Stimulated activated CD4-positive, alpha-beta T cell treated with anti-CD3 and anti-CD28 coated beads, Interleukin-4, amount 100 ng/mL, for 48 hours (primary cell): ENCODE measurements around the gene NDUFA13.

Experiments used
- DNase-seq, 2 donors: peaks; one replicate each; pipeline ENCODE4 v3.0.0-alpha.2; 2020; ENCODE audit warnings: low read depth in 2 of 2

Gene NDUFA13

DNA sequence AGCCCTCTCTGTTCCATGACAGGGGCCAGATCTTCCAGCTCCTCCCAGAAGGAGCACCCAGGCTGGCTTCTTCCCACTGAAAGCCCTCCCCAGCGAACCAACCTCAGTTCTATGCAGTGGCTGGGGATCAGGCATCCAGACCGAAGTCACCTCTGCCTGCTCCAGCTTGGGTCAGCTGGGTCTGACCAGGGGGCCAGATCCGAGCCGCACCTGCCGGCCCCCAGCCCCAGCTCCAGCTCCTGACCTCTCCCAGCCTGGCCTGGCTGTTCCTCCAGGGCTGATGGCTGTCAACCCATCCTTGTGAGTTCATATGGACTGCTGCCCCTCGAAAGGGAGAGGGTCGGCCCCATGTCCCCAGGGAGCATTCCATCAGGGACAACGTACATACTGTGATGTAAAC is 8.7 kb upstream of the NDUFA13 start:
- DNase-seq: no peak

DNA sequence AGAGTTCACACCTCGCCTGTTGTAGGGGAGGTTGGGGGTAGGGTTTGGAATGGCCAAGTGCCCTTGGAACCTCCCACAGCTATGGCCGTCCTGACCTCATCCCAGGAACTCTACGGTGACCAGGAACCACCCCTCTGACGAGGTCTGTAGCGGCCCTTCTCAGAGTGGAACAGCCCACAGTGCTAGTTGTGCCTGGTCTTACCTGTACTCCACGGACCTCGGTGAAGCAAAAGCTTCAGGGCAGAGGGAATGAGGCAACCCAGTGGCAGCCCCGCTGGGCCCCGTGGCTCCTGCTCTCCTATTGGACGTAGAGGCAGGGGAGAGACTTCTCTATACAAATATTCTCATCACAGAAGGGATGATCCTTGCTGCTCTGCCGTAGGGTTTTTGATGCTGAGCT is 7.8 kb upstream of the NDUFA13 start:
- DNase-seq: no peak

DNA sequence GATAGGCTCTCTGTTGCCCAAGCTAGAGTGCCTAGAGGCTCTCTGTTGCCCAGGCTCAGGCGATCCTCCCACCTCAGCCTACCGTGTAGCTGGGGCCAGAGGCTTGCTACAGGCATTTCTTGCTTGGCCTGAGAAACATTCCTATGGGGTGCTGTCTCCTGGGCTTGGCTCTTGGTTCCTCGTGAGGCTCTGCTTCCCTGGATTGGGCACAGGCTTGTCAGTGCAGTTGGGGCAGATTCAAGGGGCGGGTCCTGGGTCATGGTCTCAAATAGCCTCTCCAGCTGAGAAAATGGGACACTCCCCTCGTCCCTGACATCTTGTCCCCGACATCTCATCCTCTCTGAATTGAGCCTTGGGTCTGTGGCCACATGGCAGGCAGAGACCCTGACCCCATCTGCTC is 5.6 kb upstream of the NDUFA13 start:
- no peak for DNase-seq

DNA sequence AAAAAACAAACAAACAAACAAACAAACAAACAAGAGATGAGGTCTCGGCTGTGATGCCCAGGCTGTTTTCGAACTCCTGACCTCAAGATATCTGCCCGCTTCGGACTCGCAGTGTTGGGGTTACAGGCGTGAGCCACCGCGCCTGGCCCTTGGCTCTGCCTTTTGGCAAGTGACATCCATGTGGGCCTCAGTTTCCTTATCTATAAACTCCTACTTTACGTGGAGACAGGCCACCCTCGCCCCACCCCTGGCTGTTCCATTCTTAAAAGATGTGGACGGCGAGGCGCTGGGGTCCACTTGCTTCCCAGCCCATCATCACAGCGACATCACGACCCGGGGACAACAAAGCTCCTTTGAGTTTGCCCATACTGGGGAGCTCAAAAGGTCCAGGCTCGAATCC is 2.3 kb upstream of the NDUFA13 start:
- no peak for DNase-seq

DNA sequence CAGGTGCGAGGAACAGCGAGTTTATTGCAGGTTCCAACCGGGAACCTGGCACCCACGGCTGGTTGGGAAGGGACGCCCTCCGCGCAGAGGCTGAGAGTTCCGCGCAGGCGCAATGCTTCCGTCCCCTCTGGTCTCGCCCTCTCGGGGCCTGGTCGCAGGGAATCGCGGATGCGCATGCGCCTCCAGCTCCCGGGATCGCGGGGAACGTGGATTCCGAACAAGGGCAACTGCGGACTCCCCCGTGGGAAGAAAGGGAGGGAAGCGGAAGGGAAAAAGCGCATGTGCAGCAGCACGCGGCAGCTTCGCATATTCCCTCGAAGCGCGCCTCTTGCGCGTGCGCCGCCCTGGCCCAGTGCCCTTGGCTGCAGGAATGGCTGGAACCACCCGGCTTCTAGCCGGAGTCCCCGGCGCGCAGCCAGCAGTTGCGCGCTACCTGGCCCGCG is 1.8 kb upstream of the NDUFA13 start:
- DNase-seq: no peak

DNA sequence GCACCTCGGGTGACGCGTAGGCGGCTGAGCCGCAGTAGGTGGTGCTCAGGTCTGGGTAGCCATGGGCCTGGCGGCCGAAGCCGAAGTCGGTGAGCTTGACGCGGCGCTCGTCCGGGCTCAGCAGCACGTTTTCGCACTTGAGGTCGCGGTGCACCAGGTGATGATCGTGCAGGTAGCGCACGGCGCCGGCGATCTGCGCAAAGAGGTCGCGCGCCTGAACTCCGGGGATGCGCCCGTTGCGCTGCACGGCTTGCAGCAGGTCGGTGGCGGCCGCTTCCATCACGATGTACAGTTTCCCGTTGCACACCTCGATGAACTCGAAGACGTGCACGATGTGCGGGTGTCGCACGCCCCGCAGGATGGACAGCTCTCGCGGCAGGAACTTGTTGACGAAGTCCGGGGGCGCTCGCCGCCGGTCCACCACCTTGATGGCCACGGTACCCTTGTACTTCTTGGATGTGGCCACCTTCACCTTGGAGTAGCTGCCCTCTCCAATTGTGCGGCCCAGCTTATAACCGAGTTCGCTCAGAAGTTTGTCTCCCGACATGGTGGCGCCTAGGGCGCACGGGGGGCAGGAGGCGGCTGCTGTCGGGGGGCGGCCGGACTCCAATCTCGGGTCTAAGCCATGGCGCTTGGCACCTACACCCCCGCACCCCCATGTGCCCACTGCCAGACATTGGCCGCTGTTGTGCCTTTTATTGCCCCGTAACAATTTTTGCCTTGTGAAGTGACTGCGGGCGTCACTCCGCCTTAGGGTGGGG is 964 bp upstream of the NDUFA13 start, which contains the start of gene TSSK6:
TSS of gene TSSK6 (minus strand) at position 668 of the 761 bp plus-strand sequence. CDS start at position 547, 121 bp downstream.
- DNase-seq: no peak

DNA sequence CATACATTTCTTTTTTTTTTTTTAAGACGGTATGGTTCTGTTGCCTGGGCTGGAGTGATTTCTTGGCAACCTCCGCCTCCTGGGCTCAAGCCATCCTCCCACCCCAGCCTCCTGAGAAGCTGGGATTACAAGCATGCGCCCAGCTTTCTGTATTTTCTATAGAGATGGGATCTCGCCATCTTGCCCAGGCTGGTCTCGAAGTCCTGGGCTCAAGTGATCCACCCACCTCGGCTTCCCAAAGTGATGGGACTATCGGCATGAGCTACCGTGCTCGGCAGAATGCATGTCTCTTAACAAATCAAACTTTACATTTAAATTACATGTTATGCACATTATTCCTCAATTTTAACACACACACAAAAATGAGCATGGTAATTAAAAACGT is 1.2 kb downstream of the NDUFA13 start:
- no peak for DNase-seq

DNA sequence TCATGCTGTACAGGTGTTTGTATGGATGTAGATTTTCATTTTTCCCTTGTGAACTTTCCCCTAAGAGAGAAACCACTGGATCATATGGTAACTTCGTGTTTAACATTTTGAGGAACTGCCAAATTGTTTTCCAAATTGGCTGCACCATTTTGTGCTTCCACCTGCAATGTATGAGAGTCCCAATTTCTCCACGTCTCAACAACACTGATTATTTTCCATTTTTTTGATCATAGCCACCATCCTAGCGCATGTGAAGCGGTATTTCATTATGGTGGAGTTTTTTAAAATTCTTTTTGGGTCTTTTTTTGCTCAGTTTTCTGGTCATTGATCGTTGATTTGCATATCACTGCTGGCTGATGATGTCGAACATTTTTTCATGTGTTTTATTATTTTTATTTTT is 5.0 kb downstream of the NDUFA13 start:
- no peak for DNase-seq

DNA sequence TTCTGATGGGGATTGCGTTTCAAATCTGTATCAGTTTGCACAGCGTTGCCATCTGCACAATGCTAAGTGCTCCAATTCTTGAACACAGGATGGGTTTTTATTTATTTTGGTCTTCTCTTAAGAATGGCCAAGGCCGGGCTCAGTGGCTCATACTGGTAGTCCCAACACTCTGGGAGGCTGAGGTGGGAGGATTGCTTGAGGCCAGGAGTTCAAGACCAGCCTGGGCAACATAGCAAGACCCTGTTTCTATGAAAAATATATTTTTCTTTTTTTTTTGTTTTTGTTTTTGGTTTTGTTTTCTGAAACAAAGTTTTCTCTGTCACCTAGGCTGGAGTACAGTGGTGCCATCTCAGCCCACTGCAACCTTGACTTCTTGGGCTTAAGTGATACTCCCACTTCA is 7.2 kb downstream of the NDUFA13 start:
- no peak for DNase-seq

DNA sequence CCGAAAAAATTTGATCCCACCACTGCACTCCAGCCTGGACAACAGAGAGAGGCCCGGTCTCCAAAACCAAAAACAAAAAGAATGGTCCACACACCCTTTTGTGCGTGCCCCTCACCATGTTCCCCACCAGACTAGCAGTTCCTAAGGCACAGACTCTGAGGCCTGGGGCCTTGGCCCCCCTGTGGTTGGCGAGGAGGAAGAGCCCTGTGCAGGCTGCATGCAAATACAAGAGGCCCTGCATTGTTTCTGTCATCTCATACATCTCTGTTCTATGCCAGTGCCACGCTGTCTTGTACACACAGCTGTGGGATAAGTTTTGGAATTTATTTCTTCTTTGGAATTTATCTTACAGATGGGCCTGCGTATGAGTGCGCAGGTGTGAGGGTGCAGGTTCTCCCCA is 8.0 kb downstream of the NDUFA13 start:
- DNase-seq: no peak

DNA sequence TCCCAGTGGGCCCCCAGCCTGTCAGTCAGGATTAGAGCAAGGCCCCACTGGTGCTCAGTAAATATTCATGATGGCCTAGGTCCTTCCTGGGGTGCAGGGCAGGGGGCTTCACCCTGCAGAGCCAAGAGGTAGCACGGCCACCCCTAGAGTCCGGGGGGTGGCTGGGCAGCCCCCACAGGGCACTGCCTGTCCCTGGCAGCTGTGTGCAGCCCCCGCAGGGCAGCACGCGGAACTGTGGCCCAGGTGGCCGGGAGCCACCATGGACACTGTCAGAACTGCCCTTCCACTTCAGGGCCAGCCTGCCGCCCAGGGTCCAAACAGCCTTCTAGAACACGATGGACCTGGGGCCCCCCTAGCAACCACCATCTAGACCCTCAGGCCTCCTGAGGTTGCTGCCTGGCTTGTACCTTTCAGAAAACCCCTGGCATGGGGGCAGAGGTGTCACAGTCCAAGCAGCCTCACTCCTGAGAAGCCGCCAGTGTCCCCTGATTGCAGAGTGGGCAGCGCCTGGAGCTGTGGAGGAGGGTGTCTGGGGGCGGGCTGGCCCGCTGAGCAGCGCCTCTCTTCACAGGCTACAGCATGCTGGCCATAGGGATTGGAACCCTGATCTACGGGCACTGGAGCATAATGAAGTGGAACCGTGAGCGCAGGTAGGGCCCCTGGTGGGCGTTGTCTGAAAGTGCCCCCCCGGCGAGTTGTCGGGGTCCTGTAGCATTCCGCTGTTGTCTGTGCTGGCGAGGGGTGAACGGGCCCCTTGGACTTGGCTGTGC is 9.8 kb downstream of the NDUFA13 start:
- DNase-seq: no peak

DNA sequence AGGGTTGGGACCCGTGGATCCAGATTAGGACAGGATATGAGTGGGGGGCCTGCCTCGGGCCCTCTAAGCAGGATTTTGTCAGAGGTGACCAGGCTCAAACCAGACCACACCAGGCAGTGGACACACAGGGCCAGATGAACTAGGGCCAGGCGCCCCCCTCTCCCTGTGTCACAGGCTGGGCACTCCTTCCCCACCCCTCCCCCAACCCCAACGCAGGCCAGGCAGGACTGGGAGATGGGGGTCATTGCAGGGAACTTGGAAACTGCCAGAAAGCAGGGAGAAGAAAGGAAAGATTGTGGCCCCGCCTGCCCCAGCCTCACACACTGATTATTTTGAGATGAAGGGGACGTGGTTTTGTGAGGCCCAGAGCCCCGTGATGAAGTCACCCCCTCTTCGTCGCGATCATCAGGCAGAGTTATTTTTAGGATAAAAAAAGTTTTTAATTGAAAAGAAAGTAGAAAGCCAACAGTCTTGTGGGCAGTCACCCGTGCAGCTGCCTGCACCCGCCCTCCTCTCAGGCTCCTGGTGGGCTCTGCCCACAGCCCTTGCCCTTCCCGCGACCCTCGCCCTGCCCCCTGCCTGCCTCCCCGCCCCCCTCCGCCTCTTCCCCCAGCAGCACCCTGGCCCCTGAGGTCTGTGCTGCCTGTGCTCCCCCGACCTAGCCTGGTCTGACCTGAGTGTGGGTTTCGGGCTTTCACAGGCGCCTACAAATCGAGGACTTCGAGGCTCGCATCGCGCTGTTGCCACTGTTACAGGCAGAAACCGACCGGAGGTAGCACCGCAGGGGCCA is 10.8 kb downstream of the NDUFA13 start:
- no peak for DNase-seq

DNA sequence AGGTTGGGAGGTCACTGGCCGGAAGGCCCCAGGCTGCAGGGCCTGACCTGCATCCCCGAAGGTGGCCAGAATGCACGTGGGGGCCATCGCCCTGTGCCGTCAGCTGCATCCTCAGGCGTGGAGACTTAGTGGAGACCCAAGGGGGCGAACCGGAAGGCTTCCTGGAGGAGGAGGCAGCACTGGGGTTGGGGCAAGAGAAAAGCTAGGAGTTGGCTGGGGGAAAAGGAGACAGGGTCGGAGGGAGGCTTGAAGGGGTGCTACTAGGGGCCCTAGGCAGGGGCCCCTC is 11.3 kb downstream of the NDUFA13 start:
- DNase-seq: no peak

DNA sequence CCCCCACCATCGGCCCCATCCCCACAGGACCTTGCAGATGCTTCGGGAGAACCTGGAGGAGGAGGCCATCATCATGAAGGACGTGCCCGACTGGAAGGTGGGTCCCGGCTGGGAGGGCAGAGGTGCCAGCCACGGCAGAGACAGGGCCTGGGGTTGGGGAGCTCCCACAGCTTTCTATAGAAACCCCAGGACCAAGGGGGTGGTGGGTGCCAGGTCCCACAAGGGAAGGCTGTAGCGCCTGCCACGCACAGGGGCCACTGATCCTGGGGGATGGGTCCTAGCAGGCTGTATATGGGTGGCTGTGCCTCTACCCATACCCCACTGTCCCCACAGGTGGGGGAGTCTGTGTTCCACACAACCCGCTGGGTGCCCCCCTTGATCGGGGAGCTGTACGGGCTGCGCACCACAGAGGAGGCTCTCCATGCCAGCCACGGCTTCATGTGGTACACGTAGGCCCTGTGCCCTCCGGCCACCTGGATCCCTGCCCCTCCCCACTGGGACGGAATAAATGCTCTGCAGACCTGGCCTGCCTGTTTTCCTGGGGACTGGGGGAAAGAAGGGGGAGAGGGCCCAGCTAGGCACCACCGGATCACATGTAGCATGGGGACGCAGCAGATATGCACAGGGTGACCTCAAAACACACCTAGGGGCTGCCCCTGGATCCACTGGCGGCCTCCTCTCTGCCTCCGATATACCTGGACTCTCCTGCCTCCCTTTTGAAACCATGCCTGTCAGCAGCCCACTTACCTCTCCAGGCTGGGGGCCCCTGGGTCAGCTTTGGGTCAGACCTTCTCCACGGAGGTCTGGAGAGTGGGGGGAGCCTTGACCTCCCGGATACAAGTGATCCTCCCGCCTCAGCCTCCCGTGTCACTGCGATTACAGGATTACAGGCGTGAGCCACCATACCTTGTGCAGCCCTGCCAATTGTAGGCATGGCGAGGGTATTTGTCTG is 11.9 kb downstream of the NDUFA13 start:
- DNase-seq: no peak

DNA sequence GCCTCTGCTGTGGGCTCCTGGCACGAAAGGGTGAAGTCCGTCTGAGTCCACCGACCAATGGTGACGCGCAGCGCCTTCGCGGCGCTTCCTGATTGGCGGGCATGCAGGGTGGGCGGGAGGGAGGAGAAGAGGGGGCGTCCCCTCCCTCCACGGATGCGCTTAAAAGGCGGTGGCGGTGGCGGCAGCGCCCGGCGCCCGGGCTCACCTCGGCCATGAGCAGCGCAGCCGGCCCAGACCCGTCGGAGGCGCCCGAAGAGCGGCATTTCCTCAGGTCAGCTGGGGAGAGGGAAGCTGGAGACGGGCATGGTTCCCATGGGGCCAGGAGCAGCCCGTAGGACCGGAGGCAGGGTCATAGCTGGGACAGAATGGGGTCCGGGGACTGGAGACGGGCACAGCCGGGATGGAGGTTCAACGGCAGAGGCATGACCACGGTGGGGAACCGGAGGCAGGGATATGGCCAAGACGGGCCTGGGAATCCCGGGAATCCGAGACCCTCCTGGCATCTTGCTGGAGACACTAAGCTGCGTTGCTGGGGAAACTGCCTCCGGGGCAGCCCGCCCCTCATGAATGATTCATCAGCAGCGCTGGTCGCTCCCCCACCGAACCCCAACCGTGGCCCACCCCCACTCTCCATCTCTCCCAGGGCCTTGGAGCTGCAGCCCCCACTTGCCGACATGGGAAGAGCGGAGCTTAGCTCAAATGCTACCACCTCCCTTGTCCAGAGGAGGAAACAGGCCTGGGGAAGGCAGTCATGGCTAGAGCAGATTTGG is 12.9 kb downstream of the NDUFA13 start, which contains the start of gene YJEFN3:
TSS of gene YJEFN3 (plus strand) at position 191 of the 770 bp plus-strand sequence. CDS start at position 213, 22 bp downstream.
- no peak for DNase-seq

DNA sequence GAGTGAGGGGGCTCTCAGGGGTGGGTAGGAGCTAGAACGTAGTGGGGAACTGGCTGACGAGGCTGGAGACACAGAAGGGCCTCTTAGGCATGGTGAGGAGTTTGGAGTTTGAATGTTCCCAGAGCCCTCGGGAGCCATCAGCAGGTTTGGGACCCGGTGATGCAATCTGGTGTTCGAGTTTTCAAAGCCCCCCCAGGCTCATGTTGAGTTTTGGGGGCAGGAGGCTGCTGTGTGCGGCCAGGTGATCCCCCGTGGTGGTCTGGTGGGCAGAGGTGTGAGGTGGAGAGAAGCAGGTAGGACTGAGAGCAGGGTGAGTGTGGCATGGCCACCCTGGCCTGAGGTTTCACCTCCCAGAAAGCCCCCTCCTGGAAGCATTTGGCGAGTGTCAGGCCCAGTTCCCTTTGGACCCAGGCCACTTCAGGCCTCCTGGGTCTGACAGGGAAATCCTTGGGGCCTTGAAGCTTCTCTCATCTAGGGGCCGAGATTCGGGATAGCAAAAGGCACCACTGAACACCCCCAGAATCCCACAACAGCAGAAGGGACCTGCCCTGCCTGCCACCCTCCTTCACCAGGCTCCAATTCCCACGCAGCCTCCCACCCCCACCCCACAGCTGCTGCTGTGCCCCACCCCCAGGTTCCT is 13.9 kb downstream of the NDUFA13 start:
- no peak for DNase-seq

DNA sequence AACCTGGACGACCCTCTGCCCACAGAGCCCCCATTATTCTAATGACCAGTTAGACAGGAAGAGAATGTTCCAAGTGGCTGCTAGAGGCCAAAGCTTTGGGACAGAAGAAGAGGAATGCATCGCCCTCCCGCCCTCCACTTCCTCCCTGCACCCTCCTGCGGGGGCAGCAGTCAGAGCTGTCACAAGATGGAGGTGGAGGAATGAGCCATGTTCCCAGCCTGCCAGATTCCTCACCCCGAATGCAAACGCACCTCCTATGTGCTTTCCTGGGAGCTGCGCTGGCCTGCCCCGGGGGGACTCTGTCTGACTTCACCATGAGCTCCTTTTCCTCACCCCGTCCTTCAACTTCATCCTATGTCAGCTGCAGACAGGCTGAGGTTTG is 14.4 kb downstream of the NDUFA13 start:
- DNase-seq: no peak

DNA sequence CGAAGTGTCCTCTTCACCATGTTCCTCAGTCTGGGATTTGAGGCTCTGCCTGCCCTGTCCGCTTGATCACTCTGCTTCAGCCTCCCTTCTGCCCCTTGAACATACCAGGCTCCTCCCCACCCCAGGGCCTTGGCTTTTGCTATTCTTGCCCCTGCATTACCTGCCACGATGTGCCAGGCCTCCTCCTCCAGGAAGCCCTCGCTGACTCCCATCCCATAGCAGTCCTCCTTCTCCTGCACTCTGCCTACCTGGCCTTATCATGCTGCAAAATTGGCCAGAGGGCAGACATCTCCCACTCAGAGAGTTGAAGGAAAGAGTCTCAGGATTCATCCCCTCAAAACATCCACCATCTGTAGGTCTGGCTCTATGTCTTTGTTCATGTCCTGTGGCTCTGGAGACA is 14.9 kb downstream of the NDUFA13 start:
- DNase-seq: no peak

DNA sequence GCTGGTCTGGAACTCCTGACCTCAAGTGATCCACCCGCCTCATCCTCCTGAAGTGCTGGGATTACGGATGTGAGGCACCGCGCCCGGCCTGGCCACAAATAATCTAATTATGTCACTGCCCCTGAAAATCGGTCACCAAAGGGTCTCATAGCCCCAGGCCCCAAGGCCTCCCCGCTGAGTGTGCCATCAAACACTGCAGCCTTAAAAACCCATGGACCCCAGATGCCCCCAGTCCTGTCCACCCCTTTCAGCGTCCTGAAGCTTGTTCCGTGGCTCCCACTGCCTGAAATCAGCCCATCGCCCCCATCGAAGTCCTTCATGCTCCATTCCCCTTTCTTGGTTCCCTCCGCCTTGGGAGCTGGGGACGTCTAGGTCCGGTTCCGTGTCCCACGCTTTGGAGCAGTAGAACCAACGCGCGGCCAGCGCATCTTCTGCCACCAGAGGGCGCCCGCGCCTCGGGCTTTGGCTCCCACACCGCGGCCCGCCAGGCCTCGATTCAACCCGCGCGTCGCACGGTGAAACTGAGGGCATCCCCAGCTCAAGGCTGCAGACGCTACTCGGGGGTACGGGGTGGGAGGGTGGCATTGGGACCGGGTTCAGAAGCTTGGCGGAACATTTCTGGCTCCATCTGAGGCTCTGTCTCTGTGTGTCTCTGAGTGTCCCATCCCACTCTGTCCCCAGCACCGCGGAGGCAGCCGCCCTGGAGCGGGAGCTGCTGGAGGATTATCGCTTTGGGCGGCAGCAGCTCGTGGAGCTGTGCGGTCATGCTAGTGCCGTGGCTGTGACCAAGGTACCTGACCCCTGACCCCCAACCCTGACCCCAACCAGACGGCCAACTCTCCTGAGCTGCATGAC is 16.2 kb downstream of the NDUFA13 start:
- DNase-seq: peak; percentile 77 to 91
